Hepatocyte (in vitro differentiated cells): ENCODE results near the gene ZCCHC3.

Experiments used
- CTCF ChIP-seq: fragments of 200-600 bp; sonication (generic); IDR thresholded peaks from 2 replicates; pipeline ENCODE4 v1.5.1; 2016; ENCODE audit warnings: antibody characterized with exemption, mild to moderate bottlenecking; ENCODE audit not compliant: poor library complexity
- EZH2 ChIP-seq: fragments of 200-600 bp; sonication (generic); IDR thresholded peaks from 2 replicates; pipeline ENCODE4 v1.6.1; 2016; ENCODE audit warnings: antibody characterized with exemption, mild to moderate bottlenecking, borderline replicate concordance
- EZH2phosphoT487 ChIP-seq: fragments of 200-600 bp; sonication (generic); IDR thresholded peaks from one replicate; pipeline ENCODE4 v1.6.1; 2018; ENCODE audit warnings: antibody characterized with exemption, mild to moderate bottlenecking, low read depth, moderate library complexity; ENCODE audit not compliant: unreplicated experiment, severe bottlenecking

GRCh38 chr20:273884-274283 lies 23.5 kb upstream of the ZCCHC3 start:
- TF ChIP-seq CTCF: no peak
- no peak for TF ChIP-seq EZH2
- TF ChIP-seq EZH2phosphoT487: no peak
